ENCODE measurements around the gene SLC2A4. TPM values are rescaled to one million over a fixed set of nuclear protein-coding genes. Genes with fewer than 3 reads are reported as not detected.
A peak's percentile ranks its signal among the peaks of the same experiment; 100 is the strongest.

The SLC2A4 gene
- total RNA-seq, 1 donor from 2014 or later = 0.23 TPM

- H3K4me3 ChIP-seq (ENCODE audit: low read depth, low read length) = peak overlapping the region; percentile 40
- DNase-seq (ENCODE audit: low read depth) = no peak
- TF ChIP-seq CTCF (conservative IDR thresholded peaks at IDR 0.05; ENCODE audit: low read depth, low read length) = no peak
Measured at GRCh38 chr17:7295230-7296180, 14.0 kb downstream of the SLC2A4 start.

GRCh38 chr17:7296189-7296861 lies 14.8 kb downstream of the SLC2A4 start:
- DNase-seq (ENCODE audit: low read depth) = no peak
- peak; percentile 88 for TF ChIP-seq CTCF (conservative IDR thresholded peaks at IDR 0.05; ENCODE audit: low read depth, low read length)
- no peak overlapping the region for H3K4me3 ChIP-seq (ENCODE audit: low read depth, low read length)

GRCh38 chr17:7304179-7304578 lies 22.7 kb downstream of the SLC2A4 start:
- TF ChIP-seq CTCF (conservative IDR thresholded peaks at IDR 0.05; ENCODE audit: low read depth, low read length) = no peak
- H3K4me3 ChIP-seq (ENCODE audit: low read depth, low read length) = no peak overlapping the region
- no peak for DNase-seq (ENCODE audit: low read depth)

GRCh38 chr17:7306911-7307685 lies 25.6 kb downstream of the SLC2A4 start, which contains the start of gene EIF5A:
EIF5A (plus strand) TSS chr17:7307628; CDS start chr17:7309636, 2,008 bp downstream.
- peak; percentile 99 for DNase-seq (ENCODE audit: low read depth)
- no peak for TF ChIP-seq CTCF (conservative IDR thresholded peaks at IDR 0.05; ENCODE audit: low read depth, low read length)
- H3K4me3 ChIP-seq (ENCODE audit: low read depth, low read length) = peak within 1 kb of the TSS; percentile 95

GRCh38 chr17:7307686-7308624 lies 26.4 kb downstream of the SLC2A4 start:
- TF ChIP-seq CTCF (conservative IDR thresholded peaks at IDR 0.05; ENCODE audit: low read depth, low read length) = no peak
- no peak for DNase-seq (ENCODE audit: low read depth)
- peak overlapping the region; percentile 95 for H3K4me3 ChIP-seq (ENCODE audit: low read depth, low read length)
